HCT116 (cell line): ENCODE measurements around the gene TOMM34. TPM values are rescaled to one million over a fixed set of nuclear protein-coding genes. Genes with fewer than 3 reads are reported as not detected.

Experiments
- ATAC-seq: fragments of 200-7000 bp; cut with Tn5 transposase; 2 replicates; pipeline ENCODE4 v1.9.1; 2020; ENCODE audit warnings: mild to moderate bottlenecking, moderate library complexity
- BruUV-seq: library from RNA; stranded (reverse); fragments of 400-500 nt; replicated peaks from 2 replicates; lab custom pipeline; 2021; lab: Mats Ljungman, UMichigan
- CTCF ChIA-PET: fragments of 300-600 bp; sonication (Branson Sonifier 250); formaldehyde crosslinking; loops from one replicate; lab custom pipeline; 2021; ENCODE audit warnings: antibody characterized with exemption; lab: Charles Lee
- POLR2A ChIA-PET: fragments of 300-600, 350-600 bp; sonication (Branson Sonifier 250); formaldehyde crosslinking; loops from one replicate; lab custom pipeline; 2021; ENCODE audit warnings: antibody characterized with exemption; lab: Charles Lee
- RAD21 ChIA-PET, 2 experiments: fragments of 300-600 bp; sonication (Branson Sonifier 250); formaldehyde crosslinking; loops; one replicate each; lab custom pipeline; 2023; ENCODE audit warnings: low total read pairs in 2 of 2; ENCODE audit not compliant: uncharacterized antibody in 2 of 2, unreplicated experiment in 2 of 2, low non-redundant PET in 1 of 2; lab: Charles Lee
- DNase-seq: peaks from one replicate; pipeline ENCODE4 v3.0.0-alpha.2; 2010; ENCODE audit warnings: low read depth, low spot score
- H2AFZ ChIP-seq: fragments of 200-600 bp; shearing (Covaris generic), sonication (generic); 2 replicates; pipeline ENCODE4 v1.6.1; 2017; ENCODE audit warnings: low read depth, mixed run types, mixed read lengths, antibody characterized with exemption, low read length; ENCODE audit not compliant: poor library complexity, severe bottlenecking
- H3K27ac ChIP-seq: 2 replicates; pipeline ENCODE4 v1.5.1; 2012; ENCODE audit warnings: low read depth, low read length
- H3K27me3 ChIP-seq: fragments of 200-600 bp; sonication (generic); 2 replicates; pipeline ENCODE4 v1.6.1; 2016; ENCODE audit warnings: mixed run types, low read length, mixed read lengths; ENCODE audit not compliant: insufficient read depth
- H3K36me3 ChIP-seq, 2 experiments: fragments of 200-500 bp in 1 of 2; fragments of 200-600 bp in 1 of 2; sonication (Bioruptor generic) in 1 of 2; sonication (generic) in 1 of 2; 2 replicates each; pipeline versions ENCODE4 v1.5.1 to v1.6.1; 2014 to 2016; ENCODE audit warnings: low read length in 2 of 2, inconsistent platforms in 1 of 2, mixed read lengths in 1 of 2, mixed run types in 1 of 2; ENCODE audit not compliant: insufficient read depth in 2 of 2, control insufficient read depth in 1 of 2
- H3K4me1 ChIP-seq, 2 experiments: fragments of 200-600 bp in 1 of 2; sonication (generic) in 1 of 2; 2 replicates each; pipeline versions ENCODE4 v1.5.1 to v1.6.1; 2012 to 2017; ENCODE audit warnings: low read length in 2 of 2, inconsistent platforms in 1 of 2, mild to moderate bottlenecking in 1 of 2, mixed read lengths in 1 of 2, mixed run types in 1 of 2, moderate library complexity in 1 of 2; ENCODE audit not compliant: insufficient read depth in 2 of 2, control insufficient read depth in 1 of 2
- H3K4me2 ChIP-seq: fragments of 200-600 bp; sonication (generic); 2 replicates; pipeline ENCODE4 v1.6.1; 2017; ENCODE audit warnings: mixed run types, low read length, mixed read lengths
- H3K4me3 ChIP-seq, 2 experiments: fragments of 200-600 bp in 1 of 2; sonication (generic) in 1 of 2; replicated peaks in 1 of 2; 2 replicates each; pipeline ENCODE4 v1.5.1; 2011 to 2016; ENCODE audit warnings: low read length in 2 of 2, control low read depth in 1 of 2, low read depth in 1 of 2, mild to moderate bottlenecking in 1 of 2, mixed read lengths in 1 of 2, mixed run types in 1 of 2
- H3K79me2 ChIP-seq: fragments of 200-600 bp; sonication (generic); 2 replicates; pipeline ENCODE4 v1.6.1; 2017; ENCODE audit warnings: mild to moderate bottlenecking, mixed run types, low read length, moderate library complexity, mixed read lengths; ENCODE audit not compliant: insufficient read depth
- H3K9ac ChIP-seq: fragments of 200-600 bp; sonication (generic); 2 replicates; pipeline ENCODE4 v1.6.1; 2016; ENCODE audit warnings: low read length, mixed read lengths
- H3K9me2 ChIP-seq: fragments of 200-600 bp; sonication (generic), shearing (Covaris generic); 2 replicates; pipeline ENCODE4 v1.6.1; 2017; ENCODE audit warnings: mixed run types, mild to moderate bottlenecking, moderate library complexity; ENCODE audit not compliant: insufficient read depth
- H3K9me3 ChIP-seq, 2 experiments: fragments of 200-500 bp in 1 of 2; fragments of 200-600 bp in 1 of 2; sonication (Bioruptor generic) in 1 of 2; sonication (generic) in 1 of 2; 2 replicates each; pipeline ENCODE4 v1.6.1; 2014 to 2017; ENCODE audit warnings: low read length in 2 of 2, mixed read lengths in 2 of 2, inconsistent platforms in 1 of 2, low read depth in 1 of 2, mild to moderate bottlenecking in 1 of 2, mixed run types in 1 of 2, moderate library complexity in 1 of 2; ENCODE audit not compliant: control insufficient read depth in 1 of 2, insufficient read depth in 1 of 2
- H4K20me1 ChIP-seq: fragments of 200-600 bp; sonication (generic), shearing (Covaris generic); 2 replicates; pipeline ENCODE4 v1.6.1; 2017; ENCODE audit warnings: mixed run types, mild to moderate bottlenecking, moderate library complexity; ENCODE audit not compliant: insufficient read depth
- ATF3 ChIP-seq: IDR thresholded peaks from 2 replicates; pipeline ENCODE4 v1.6.1; 2012
- ELF1 ChIP-seq: IDR thresholded peaks from 2 replicates; pipeline ENCODE4 v1.6.1; 2012; ENCODE audit warnings: low read depth, borderline replicate concordance
- EZH2 ChIP-seq: fragments of 200-600 bp; sonication (generic); IDR thresholded peaks from 2 replicates; pipeline ENCODE4 v1.6.1; 2017; ENCODE audit warnings: antibody characterized with exemption, mixed run types
- EZH2phosphoT487 ChIP-seq: fragments of 200-600 bp; IDR thresholded peaks from 2 replicates; pipeline ENCODE4 v1.6.1; 2018; ENCODE audit warnings: antibody characterized with exemption, borderline replicate concordance
- JUND ChIP-seq: IDR thresholded peaks from 2 replicates; pipeline ENCODE4 v1.6.1; 2012
- POLR2A ChIP-seq: IDR thresholded peaks from 2 replicates; pipeline ENCODE4 v1.7.0; 2011; ENCODE audit warnings: borderline replicate concordance; ENCODE audit not compliant: insufficient read depth, insufficient read length; ENCODE audit errors: extremely low read depth
- RAD21 ChIP-seq: IDR thresholded peaks from 2 replicates; pipeline ENCODE4 v1.6.1; 2012; ENCODE audit warnings: low read depth, mild to moderate bottlenecking
- SP1 ChIP-seq: IDR thresholded peaks from 2 replicates; pipeline ENCODE4 v1.6.1; 2012; ENCODE audit warnings: low read depth
- TCF7L2 ChIP-seq: IDR thresholded peaks from 2 replicates; pipeline ENCODE4 v1.7.0; 2011; ENCODE audit warnings: borderline replicate concordance, inconsistent platforms; ENCODE audit not compliant: insufficient read depth, insufficient read length; ENCODE audit errors: extremely low read depth
- intact Hi-C: fragments of 100-400 bp; cut with micrococcal nuclease; formaldehyde crosslinking; loops from 2 replicates; pipeline ENCODE4 v1.10.0; 2022
- total RNA-seq: library from RNA; stranded (reverse); gene quantifications from one replicate; pipeline ENCODE4 v1.2.1, GENCODE V29; 2021; ENCODE audit not compliant: unreplicated experiment
- TF ChIP-seq, protein P1 (sequence below): IDR thresholded peaks from 2 replicates; pipeline ENCODE4 v1.6.1; 2012

TOMM34 gene
- total RNA-seq, 1 experiment from 2014 or later: 51.7 TPM

- TF ChIP-seq TCF7L2: no peak
Measured at GRCh38 chr20:44955270-44955669, 4.9 kb downstream of the TOMM34 start (continued).

GRCh38 chr20:44954211-44954610, 6.0 kb downstream of the TOMM34 start:
- Histone ChIP-seq H3K4me3 (no peak overlapping the region), H3K79me2 (peaks cover 39% of the 10 kb centered on the region), H3K9me3 (no peaks in the 10 kb centered on the region), H3K27me3 (no peaks in the 10 kb centered on the region), H3K9ac (no peak overlapping the region), H3K4me2 (no peak overlapping the region), H2AFZ (no peak overlapping the region), H4K20me1 (no peaks in the 10 kb centered on the region; the same call in 1 of the 2 replicates), H3K4me1 (peaks cover 5 to 8% of the 10 kb centered on the region in 2 experiments; a peak in 3 of 4 replicates), H3K27ac (no peak overlapping the region), H3K36me3 (peaks cover 60 to 73% of the 10 kb centered on the region in 2 experiments; a peak in 3 of 4 replicates), H3K9me2 (no peaks in the 10 kb centered on the region)
- BruUV-seq: no TSS peak
- TF ChIP-seq JUND (no peak), RAD21 (no peak), ELF1 (no peak), SP1 (no peak), EZH2phosphoT487 (no peak), ATF3 (no peak), EZH2 (no peak), POLR2A (no peak), TCF7L2 (no peak)
- TF ChIP-seq, protein P1, sequence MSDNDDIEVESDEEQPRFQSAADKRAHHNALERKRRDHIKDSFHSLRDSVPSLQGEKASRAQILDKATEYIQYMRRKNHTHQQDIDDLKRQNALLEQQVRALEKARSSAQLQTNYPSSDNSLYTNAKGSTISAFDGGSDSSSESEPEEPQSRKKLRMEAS: no peak
- no peak for DNase-seq
- ChIA-PET RAD21 (no interaction called here), CTCF (no interaction called here), POLR2A (no interaction called here)
- intact Hi-C loops: no loop called here
- no peak for ATAC-seq
